HG02870 (cell line): Measurements from ENCODE around the gene AMN.
"Not testable (repeated sequence)": the region's sequence is repeated elsewhere in the genome, so short reads cannot be mapped to it uniquely, and the experiment has no call there.

Experiments
- ATAC-seq: cut with Tn5 transposase; IDR thresholded peaks from one replicate; pipeline ENCODE4 v1.9.1; 2021; ENCODE audit warnings: mild to moderate bottlenecking, moderate library complexity; ENCODE audit not compliant: unreplicated experiment

Gene AMN

GRCh38 chr14:102922490-102923200, at the start of gene AMN:
Gene AMN, plus strand, starts transcription at chr14:102922663. Its CDS starts 26 bp downstream, at chr14:102922689.
- no peak for ATAC-seq

GRCh38 chr14:102873131-102873530, 49.3 kb upstream of the AMN start:
- ATAC-seq, result no peak

DNA sequence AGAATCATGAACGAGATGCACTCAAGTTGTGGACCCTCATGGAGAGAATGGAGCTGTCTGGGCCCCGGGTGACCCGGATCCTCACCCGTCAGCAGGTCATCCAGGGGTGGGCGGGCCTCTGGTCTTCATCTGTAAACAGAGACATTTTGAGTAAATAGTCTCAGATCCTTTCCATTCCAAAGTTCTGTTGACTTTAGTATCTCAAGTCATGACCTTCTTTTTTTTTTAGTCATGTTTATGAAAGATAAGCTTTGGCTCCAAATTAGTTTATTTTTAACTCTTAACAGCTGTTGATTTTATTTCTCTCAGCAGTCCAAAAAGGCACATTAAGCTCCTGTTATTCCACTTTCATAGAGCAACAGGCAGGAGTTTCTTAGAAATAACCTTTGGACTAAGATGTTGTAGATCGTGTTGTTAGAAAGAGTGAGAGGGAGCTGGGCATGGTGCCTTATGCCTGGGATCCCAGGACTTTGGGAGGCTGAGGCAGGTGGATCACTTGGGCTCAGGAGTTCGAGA, 48.9 kb upstream of the AMN start:
- ATAC-seq, result no peak

DNA sequence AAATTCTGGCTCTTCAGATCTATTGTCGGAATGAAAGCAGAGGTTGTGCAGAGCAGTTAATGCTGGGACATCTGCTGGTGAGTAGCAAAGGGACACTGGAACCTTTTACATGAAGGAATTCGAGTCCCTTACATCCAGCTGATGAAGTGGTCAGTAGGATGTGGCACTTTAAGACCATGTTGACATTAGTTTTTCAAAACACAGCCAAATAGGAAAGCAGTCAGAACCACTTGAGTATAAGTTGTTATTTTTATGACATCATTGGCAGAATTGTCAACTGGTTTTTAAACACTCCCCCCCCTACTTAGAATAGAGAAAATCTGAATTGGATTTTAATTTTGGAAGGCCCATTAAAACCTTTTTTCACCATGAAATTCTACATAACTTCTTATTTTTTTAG, 46.8 kb upstream of the AMN start:
- ATAC-seq, result no peak

DNA sequence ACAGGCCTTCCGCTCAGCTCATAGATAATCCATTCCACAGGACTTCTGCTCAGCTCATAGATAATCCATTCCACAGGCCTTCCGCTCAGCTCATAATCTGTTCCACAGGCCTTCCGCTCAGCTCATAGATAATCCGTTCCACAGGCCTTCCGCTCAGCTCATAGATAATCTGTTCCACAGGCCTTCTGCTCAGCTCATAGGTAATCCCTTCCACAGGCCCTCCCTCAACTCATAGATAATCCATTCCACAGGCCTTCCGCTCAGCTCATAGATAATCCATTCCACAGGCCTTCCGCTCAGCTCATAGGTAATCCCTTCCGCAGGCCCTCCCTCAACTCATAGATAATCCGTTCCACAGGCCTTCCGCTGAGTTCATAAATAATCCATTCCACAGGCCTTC, 45.0 kb upstream of the AMN start:
- ATAC-seq, result not testable (repeated sequence)

DNA sequence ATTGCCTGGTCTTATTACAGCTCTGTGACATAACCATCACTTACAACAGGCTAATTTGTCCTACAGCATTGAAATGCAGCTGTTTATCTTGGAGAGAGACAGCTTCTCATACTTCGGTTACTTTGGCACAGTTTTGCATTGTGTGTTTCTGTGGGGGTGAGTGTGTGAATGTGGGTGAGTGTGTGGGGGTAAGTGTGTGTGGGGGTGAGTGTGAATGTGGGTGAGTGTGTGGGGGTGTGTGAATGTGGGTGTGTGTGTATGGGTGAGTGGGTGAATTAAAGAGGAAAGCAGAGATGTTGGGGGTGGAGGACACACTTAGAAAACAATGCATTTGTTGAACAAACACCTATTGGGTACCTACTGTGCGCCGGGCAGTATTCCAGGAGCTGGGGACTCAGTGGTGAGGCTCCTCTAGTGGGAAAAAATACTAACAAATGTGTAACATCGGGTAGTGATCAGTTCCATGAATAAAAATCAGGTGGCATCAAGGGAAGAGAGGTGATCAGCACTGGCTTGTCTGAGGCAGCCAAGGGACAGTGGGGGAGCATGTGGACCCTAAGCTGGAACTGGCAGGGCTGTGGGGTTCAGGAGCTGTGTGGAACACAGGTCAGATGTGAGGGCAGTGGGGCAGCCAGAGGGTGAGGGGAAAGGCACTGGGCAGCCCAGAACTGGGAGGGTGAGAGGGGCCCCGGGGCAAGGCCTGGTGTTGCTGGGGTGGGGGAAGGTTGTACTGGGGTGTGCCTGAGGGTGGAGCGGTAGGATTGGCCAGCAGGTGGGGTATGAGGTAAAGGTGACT, 44.1 kb upstream of the AMN start:
- ATAC-seq, result no peak

DNA sequence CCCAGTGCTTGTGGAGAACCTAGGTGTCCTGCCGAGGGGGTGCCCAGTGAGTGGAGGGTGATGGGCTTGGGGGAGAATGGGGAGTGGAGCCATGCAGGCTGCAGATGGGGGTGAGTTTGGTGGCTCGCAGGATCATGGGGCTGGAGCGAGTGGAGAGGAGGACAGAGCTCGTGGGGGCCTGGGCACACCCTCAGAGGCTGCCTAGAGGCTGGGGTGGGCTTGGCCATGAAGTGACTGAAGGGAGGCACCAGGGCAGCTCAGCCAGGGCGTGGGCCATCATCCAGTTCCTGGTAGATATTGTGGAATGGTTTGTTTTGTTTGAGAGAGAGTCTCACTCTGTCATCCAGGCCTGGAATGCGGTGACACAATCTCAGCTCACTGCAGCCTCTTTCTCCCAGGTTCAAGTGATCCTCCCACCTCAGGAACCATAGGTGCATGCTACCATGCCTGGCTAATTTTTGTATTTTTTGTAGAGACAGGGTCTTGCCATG, 43.4 kb upstream of the AMN start:
- no peak for ATAC-seq

DNA sequence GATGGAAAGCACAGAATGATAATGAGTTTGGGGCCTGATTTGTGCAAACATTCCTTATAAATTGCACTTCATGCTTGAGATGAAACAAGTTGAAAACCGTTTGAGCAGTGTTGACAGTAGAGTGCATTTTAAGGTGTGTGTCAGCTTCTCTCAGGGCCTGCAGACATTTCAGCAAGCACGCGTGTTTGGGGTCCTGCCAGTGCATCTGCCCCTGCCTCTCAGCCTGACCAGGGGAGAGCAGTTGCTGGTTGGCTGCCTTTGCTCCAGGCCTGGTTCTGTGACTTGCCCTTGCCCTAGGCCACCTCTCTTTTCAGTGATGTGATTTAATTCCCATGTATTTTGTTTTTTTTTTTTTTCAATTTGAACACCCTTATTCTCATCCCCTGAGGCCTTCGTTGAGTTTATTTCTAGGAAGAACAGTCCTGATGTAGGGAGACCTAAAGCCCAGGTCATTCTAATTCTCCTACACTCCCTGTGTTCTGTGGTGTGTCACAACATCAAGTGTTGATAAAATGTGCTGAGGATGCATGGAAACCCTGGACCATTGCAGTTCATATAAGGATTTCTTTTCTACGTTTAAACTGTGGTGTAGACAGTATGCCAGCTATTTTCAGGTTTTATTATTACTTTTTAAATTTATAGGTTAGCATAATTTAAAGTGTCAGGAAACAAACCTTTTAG, 40.1 kb upstream of the AMN start:
- no peak for ATAC-seq

- ATAC-seq, result no peak
Measured at GRCh38 chr14:102883089-102883541, 39.3 kb upstream of the AMN start.

DNA sequence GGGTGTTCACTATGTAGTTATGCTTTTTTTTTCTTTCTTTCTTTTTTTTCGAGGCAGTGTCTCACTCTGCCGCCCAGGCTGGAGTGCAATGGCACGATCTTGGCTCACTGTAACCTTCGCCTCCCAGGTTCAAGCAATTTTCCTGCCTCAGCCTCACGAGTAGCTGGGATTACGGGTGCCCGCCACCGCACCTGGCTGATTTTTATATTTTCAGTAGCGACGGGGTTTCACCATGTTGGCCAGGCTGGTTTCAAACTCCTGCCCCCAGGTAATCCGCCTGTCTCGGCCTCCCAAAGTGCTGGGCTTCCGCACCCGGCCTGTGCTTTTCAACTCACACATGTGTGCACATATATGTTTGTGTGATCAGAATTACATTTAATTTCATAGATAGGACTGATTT, 38.9 kb upstream of the AMN start:
- no peak for ATAC-seq

GRCh38 chr14:102885737-102886447, 36.6 kb upstream of the AMN start:
- ATAC-seq, result no peak

GRCh38 chr14:102888748-102889147, 33.7 kb upstream of the AMN start:
- no peak for ATAC-seq

DNA sequence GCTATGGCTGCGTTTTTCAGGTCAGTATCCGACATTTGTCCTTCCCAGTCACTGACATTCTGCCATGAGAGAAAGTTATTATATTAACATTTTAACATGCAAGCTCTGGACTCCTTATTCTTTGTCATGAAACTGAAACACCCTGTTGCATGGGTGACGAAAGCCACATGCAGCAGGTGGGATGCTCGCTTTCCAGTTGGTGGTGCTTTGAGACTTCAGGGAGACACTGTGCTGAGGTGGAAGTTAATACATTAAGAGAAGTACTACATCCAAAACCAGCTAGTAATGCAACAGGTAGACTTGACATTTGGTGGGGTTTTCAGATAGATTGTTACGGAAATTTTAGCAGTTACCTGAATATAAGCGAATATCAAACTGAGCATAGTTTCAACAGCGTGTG, 32.8 kb upstream of the AMN start:
- ATAC-seq, result no peak

DNA sequence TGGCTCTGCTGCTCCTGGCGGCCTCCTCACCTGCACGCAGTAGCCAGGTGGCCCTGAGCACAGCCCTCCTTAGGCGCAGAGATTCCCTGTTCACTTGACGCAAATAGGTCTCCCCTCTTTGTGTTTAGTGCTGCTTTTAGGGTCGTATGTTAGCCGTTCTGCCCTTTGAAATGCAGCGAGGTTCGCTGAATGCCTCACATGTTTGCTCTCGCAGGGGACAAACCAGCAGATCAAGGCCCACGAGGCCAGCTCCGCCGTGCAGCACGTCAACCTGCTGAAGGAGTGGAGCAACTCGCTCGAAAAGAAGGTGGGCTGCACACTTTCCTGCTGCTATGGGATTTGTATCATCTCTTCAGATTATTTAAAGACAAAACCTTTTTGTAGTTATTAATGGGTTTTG, 31.4 kb upstream of the AMN start:
- no peak for ATAC-seq

- ATAC-seq, result no peak
Measured at GRCh38 chr14:102891556-102891955, 30.9 kb upstream of the AMN start.

GRCh38 chr14:102892651-102893050, 29.8 kb upstream of the AMN start:
- no peak for ATAC-seq

GRCh38 chr14:102893452-102893851, 29.0 kb upstream of the AMN start:
- ATAC-seq, result no peak

- ATAC-seq, result not testable (repeated sequence)
Measured at GRCh38 chr14:102896735-102897134, 25.7 kb upstream of the AMN start.

- no peak for ATAC-seq
Measured at GRCh38 chr14:102897299-102898027, 25.0 kb upstream of the AMN start.

DNA sequence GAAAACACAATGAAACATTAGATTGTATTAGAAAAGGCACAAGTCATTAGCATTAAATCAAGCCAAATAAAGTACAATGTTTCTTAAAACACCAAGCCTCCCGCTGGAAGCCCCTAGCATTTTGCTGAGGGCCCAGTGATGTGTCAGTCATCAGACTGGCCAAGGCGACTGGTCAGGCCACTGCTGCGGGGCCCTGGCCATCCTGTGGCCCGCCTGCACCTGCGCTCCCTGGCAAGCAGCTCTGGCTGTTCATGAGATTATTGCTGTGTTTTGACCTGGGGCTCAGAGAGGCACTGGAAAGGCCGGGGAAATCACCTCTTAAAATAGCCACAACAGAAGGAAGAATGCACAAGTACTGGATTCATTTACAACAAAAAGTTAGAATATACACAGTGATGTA, 24.2 kb upstream of the AMN start:
- no peak for ATAC-seq
